HG03196 (cell line): ENCODE results near the gene NHEJ1.

Experiments
- ATAC-seq: cut with Tn5 transposase; IDR thresholded peaks from one replicate; pipeline ENCODE4 v1.9.1; 2021; ENCODE audit not compliant: unreplicated experiment

Gene NHEJ1

DNA sequence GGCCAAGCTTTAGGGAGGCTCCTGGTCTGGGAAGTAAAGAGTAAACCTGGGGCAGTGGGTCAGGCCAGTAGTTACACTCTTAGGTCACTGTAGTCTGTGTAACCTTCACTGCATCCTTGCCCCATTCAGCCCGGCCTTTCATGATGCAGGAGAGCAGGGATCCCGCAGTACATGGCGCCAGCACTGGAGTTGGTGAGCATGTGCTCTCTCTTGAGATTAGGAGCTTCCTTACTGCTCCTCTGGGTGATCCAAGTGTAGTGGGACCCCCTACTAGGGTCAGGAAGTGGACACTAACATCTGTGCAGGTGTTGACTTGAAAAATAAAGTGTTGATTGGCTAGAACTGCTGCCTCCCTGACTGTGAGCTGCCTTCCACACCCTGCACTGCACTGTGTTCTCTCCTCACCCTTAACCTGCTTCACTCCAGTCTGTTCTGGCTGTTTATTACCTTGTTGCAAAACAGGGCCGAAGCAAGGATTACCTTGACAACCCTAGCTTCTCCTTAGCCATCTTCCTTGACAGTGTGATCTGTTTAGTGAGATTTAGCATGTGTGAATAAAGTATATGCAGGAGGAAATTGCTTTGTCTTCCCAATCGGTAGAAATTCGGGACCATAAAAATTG lies 22.6 kb upstream of the NHEJ1 start:
- no peak for ATAC-seq

DNA sequence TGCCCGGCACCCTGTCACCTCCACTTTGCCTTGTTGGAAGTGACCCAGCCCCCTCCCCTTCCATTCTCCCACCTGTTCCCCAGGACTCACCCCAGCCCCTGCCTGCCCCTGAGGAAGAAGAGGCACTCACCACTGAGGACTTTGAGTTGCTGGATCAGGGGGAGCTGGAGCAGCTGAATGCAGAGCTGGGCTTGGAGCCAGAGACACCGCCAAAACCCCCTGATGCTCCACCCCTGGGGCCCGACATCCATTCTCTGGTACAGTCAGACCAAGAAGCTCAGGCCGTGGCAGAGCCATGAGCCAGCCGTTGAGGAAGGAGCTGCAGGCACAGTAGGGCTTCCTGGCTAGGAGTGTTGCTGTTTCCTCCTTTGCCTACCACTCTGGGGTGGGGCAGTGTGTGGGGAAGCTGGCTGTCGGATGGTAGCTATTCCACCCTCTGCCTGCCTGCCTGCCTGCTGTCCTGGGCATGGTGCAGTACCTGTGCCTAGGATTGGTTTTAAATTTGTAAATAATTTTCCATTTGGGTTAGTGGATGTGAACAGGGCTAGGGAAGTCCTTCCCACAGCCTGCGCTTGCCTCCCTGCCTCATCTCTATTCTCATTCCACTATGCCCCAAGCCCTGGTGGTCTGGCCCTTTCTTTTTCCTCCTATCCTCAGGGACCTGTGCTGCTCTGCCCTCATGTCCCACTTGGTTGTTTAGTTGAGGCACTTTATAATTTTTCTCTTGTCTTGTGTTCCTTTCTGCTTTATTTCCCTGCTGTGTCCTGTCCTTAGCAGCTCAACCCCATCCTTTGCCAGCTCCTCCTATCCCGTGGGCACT lies 21.9 kb upstream of the NHEJ1 start:
- no peak for ATAC-seq

DNA sequence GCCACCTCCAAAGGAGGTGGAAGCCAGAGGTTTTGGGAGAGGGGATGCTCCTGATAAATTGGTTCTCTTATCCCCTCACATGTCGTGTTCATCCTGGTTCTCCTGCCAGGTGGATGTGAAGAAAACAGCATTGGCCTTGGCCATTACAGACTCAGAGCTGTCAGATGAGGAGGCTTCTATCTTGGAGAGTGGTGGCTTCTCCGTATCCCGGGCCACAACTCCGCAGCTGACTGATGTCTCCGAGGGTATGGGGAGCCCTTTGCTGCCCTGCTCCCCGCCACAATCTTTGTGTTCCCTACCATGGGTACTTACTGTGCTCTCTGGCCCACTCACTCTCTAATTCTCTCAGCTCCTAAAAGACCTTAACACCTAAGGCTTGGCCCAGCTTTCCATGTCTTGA lies 20.9 kb upstream of the NHEJ1 start:
- ATAC-seq = no peak

DNA sequence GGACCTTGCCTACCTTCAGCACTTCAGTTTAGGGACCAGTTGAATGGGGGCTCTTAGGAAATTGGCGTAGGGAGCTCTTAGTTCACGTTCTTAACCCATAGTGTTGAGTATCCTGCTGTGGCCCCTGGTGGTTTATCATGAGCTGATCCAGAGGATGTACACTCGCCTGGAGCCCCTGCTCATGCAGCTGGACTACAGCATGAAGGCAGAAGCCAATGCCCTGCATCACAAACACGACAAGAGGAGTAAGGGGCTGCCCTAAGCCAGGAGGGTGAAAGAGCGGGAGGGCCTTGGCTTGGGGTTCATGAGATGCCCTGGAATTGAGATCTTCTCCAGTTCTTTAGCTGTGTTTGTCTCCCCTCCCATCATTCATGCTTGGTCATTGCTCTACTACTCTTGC lies 20.3 kb upstream of the NHEJ1 start:
- ATAC-seq = no peak

DNA sequence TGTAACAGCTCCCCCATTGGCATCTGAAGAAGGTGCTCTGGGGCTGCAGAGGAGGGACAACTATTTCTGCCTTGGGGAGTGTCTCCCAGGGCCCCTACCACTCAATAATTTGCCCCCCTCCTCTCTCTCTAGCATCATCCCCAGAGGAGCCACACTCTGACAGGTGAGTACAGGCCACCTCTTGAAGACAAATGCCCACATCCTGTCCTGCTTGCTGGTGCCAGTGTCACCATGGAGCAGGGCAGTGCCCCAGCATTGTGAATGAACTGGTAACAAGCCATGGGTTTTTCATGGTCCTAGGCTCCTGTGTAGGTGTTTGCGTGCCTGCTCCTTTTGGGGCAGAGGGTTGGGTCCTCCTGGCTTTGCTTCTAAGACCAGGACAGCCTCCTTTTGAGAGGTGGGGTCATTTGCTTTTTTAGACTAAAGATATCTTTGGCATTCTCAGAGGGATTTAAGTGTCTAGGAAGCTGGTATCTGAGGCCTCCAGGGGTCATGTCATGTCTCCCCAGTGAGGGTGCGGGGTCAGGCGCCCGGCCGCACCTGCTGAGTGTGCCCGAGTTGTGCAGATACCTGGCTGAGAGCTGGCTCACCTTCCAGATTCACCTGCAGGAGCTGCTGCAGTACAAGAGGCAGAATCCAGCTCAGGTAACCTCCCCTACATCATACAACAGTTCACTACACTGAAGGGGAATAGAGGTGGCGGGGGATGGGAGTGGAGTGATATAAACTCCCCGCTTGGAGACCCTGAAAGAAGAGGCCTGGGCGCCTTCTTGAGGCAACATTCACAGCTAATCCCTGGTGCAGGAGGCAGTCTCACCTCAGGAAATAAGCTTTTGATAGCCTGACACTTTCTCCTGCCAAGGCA lies 19.2 kb upstream of the NHEJ1 start:
- ATAC-seq = no peak

DNA sequence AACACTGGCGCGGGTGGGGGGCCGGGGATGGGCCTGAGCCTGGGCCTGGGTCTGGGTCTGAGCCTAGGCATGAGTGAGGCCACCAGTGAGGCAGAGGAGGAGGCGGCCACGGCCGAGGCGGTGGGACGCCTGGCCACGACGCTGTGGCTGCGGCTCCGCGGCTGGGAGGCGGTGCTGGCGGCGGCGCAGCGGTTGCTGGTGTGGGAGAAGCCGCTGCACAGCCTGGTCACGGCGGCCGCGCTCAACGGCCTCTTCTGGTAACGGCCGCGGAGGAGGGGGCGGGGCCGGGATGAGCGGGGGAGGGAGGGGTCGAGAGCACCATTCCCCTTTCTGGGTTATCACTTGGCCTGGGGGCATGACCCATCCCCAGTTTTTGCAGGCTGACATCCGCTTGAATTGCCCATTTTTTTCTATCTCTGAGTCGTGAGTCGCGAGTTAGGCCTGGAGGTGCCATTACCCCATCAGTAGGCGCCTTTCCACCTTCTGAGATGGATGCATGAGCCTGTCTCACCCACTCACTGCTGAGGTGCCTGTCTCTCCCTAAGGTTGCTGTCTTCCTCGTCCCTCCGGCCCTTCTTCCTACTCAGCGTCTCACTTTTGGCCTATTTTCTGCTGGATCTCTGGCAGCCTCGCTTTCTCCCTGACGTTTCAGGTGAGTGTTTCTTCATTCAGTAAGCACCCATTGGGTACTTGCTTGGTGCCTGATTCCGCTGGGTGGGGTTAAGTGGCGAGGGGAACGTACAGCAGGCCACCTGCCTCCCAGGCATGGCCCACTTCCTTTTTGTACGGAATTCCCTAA lies 18.0 kb upstream of the NHEJ1 start:
- ATAC-seq = peak; percentile 11

DNA sequence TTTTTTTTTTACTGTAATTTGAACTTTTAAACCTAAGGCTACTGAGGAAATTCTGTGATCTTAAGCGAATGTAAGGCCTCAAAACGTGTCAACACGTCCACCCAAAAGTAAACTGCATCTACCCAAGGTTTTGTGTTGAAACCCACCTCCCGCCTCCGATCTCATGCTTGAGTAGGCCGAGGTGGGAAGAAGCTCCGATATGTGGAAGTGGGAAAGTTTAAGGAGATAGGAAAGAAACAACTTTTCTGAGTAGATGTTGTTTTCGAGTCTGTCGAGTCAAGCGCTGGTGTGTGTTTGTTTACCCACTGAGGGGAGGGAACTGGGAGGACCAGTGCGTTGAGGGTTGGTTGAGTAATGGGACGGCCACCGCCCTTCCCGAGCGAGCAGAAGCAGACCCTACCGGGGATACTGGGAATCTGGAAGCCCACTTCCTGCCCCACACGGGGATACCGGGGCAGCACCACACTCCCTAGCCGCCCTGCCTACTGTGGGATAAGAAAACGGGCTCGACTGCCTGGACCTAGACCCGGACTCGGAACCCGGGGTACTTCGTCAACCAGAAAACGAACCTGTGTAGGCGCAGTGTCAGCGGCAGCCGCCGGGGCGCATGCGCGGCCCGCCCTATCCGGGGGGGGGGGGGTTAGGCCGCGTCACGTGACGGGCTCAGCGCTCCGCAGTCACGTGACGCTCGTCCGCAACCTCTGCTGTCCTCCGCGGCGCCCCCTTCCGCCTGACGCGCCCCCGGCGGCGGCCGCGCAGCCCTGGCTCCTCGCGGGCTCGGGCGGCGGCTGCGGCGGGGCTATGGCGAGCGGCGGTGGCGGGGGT lies 17.1 kb upstream of the NHEJ1 start, which contains the start of gene RETREG2:
RETREG2 (plus strand) TSS at position 724 of the 825 bp plus-strand sequence; CDS start at position 802, 78 bp downstream.
- peak; percentile 36 for ATAC-seq

DNA sequence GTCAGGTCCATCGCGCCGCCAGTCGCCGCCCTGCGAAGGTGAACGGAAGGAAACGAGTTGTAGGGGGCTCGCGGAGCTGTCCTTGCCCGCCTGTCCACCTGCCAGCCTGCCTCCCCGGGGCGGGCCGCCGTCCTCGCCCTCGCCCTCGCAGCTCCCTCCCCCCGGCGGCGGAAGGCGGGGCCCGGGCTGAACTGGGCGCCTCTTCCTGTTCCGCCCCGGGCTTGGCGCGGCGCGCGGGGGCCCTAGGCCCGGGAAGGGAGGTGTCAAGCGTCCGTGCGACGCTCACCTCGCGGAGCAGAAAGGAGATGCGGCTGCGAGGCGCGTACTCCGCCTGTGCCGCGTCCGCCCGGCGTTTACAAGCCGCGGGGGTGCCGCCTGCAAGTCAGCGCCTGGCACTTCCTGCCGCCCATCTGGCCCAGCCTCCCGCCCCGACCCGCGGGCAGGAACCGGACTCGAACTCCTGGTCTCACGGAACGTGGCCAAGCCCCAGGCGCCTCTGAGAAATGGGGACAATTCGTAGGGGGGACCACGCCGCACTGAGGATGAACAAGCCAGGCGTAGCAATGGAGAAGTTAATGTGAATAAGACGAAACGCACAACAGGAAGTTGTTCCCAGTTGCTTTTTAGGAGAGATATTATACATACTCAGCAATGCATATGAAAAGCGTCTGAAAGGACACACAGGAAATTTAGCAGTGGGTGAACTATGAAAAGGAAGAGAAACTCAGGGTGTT lies 16.4 kb upstream of the NHEJ1 start, which contains the start of gene CNPPD1:
CNPPD1 (minus strand) TSS at position 108 of the 734 bp plus-strand sequence; CDS start at position 11, 97 bp downstream.
- ATAC-seq = peak; percentile 60

DNA sequence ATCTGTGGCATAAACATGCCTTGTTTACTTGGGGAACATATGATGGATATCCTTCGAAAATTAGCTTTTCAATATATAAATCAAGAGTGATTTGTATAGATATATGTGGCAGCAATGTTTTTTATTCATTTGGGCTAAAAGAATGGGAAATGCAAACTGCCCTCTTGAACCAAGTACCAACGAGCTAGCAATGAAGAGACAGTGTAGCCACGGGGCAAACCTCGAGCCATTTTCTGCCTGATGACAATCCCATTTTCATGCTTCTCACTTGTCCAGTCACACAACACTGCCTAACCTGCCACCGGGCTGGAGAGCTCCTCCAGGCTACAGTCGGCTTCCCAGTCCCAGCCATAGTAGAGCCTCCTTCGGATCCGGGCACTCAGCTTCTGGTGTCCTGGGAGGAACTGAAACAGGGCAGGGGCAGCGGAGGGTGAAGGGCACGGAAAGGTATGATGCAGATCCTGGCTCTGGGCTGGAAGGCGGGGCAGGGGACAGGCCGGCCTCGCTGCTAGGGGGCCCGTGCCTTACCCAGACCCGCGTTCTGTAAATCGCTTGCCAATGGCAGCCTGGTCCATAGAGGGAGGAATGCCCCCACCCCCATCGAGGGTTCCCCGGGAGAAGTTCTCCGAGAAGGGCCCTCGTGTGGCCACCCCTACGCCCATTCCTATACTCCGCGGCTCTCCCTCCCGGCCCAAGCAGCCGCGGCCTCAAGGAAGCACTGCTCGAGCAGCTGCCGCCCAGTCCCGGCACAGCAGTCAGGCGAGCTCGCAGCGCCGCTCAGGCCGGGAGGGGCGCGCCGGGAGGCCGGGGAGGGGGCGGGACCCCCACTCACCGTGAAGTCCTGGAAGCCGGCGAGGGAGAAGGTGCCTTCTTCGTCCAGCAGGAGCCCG lies 15.6 kb upstream of the NHEJ1 start:
- peak; percentile 24 for ATAC-seq

DNA sequence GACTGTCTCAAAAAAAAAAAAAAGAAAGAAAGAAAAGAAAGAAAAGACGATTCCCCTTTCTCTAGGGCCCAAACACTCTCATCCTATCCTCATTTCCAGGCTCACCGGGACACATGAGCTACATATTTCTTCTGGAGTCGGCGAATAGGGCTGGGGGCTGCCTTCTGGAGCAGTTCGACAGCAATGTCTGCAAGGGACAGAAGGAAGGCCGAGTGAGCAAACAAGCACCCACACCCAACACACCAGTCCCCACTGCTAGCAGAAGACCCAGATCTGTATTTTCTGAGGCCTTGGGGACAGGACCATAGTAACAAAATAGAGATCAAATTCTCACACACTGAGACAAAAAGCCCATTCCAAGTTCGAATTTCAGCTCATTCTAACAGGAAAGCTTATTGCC lies 14.9 kb upstream of the NHEJ1 start:
- ATAC-seq = no peak

DNA sequence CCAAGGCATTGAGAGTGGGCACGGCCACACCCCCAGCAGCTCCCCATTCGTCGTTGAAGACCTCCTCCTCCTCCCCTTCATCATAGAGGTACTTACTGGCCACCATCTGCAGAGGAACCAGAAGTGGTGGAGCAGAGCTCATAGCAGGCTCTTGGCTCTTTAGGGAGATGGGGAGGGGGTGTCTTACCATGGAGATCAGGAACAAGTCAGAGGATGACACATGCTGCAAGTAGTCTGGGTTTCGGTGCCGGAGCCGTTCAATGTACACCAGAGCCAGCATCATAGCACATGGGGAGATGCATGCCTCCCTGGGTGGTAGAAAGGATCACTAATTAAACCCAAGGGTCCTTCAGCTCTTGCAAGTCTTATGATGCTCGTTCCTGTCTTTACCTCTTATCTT lies 14.2 kb upstream of the NHEJ1 start:
- no peak for ATAC-seq

DNA sequence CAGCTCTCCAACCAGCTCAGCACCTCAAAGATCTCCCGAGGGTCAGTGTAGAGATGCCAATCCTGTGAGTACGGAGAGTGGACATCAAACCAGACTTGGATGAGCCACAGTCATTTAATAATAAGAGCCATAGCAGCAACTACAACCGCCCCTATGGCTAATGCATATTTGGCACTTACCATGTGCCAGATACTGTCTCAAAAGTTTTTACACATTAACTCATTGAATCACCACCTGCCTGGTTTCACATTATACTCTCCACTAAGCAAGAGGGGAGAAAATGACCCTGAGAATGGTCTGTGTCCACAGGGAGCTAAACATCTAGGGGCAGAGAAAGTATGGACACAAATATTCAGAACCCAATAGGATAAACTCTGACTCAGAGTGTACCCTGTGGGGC lies 13.5 kb upstream of the NHEJ1 start:
- no peak for ATAC-seq

DNA sequence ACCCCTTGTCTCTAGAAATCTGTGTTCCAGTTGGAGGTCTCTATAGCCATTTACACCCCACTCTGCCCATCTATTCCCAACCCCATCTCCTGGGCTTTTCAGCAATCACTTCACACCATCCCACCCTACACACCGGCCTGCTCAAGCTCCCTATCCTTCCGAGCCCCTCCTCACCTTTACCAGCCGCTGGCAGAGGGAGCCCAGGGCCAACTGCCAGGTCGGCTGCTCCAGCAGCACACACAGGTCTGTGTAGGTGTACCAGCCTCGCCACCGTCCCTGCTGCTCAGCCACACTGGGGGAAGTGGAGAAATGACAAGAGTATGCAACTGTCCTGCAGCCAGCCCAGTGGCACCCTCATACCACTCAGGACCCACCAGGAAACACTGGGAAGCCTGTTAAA lies 12.6 kb upstream of the NHEJ1 start:
- no peak for ATAC-seq

DNA sequence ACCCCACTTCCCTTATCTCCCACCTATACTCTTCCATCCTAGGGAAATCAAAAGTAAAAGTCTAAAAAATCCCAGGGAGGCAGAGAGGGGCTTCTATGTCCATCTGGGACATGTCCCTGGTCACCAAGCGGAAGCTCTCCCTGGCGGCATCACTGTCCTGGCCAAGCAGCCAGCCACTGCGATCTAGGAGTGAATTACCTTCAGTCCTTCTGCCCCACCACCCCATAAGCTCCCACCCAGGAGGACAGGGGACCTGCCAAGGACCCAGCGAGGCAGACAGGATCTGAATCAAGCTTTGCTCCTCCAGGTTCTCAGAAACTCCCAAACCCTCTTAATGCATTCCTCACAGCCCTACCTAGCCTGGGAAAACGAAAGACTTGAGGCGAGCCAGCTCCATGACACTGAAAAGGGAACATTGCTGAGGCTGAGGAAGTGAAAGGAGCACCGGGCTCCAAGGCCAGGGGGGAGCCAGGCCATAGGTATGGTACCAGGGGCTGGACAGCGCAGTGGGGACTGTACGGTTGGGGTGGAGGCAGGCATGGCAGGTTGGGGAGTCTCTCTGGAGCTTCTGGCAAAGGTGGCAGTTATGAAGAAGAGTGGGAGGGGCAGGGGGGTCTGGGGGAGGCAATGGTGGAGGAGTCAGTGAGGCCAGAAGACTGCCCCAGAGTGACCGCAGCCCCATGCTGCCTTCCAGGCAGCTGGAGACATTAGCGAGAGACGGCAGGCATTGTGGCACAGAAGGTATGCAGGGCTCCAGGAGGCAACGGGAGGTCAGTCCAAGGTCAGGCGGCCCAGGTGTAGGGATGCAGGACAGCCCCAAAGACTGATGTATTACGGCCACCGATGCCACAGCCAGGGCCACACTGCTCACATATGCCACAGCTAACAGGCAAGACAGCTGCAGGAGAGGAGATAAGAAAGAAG lies 11.9 kb upstream of the NHEJ1 start:
- no peak for ATAC-seq

DNA sequence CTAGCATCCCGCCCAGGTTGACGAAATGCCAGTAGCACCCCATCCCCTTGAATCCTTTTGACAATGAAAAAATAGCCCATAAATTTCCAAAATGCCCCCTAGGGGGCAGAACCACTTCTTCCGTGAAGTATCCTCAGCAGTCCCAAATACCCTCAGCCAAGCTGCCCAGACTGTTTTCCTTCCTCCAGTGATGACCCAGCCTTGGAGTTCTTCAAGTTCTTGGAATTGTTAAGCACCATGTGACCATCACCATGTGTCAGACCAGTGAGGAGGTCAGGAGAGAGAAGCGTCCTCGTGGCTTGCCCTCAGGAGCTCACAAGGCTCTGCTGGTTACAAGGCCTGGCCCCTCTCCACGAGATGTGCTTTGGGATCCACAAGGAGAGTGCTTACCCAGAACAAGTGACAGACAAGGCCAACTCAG lies 10.6 kb upstream of the NHEJ1 start:
- no peak for ATAC-seq

DNA sequence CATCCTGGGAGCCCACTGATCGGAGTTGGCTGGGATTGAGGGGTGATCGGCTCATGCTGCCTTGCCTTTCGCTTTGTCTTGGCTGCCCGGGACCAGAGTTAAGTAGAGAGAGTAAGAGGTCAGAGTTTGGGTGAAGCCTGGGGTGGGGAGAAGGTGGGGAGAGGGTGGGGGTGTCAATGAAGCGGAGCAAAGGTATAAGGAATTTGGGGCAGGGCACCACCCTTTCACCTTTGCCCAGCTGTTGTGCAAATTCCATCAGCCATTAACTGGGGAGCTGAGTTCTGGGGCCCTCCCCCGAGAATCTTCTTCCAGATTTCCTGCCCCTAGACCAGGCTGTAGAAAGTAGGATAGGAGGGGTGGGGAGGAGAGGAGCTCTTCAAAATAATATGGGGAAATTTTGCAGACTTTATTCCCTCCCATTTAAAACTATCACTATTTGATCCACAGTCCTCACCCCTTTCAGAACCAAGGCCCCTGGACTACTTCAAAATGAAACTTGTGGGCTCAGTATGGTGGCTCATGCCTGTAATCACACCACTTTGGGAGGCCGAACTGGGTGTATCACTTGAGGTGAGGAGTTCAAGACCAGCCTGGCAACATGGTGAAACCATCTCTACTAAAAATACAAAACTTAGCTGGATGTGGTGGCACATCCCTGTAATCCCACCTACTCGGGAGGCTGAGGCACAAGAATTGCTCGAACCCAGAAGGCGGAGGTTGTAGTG lies 9.5 kb upstream of the NHEJ1 start, which contains the start of gene SLC23A3:
SLC23A3 (minus strand) TSS at position 100 of the 725 bp plus-strand sequence; CDS start at position 55, 45 bp downstream.
- ATAC-seq = no peak
